Measurements from ENCODE around the gene UQCR10. TPM values are rescaled to one million over a fixed set of nuclear protein-coding genes. Genes with fewer than 3 reads are reported as not detected.
A peak's percentile ranks its signal among the peaks of the same experiment; 100 is the strongest.

Gene UQCR10
- total RNA-seq, 4 donors from 2014 or later = 33.6 to 85.7 (median 66.8) TPM

- TF ChIP-seq EP300 (IDR thresholded peaks at IDR 0.05) = no peak
- TF ChIP-seq POLR2A (IDR thresholded peaks at IDR 0.05) = no peak
- no peak for TF ChIP-seq CTCF (IDR thresholded peaks at IDR 0.05)
- no peak for TF ChIP-seq POLR2AphosphoS5 (IDR thresholded peaks at IDR 0.05)
- no peak overlapping the region for H3K27ac ChIP-seq
- no peak overlapping the region for H3K4me3 ChIP-seq
- H3K36me3 ChIP-seq = peaks cover 16% of the 10 kb centered on the region
- H3K9me3 ChIP-seq = no peaks in the 10 kb centered on the region
- H3K4me1 ChIP-seq = peaks cover 18% of the 10 kb centered on the region
- no peak for DNase-seq (ENCODE audit: low spot score in 2 of 2)
- WGBS = 40% methylated on average over 5 of the region's 5 CpGs
- H3K27me3 ChIP-seq = no peaks in the 10 kb centered on the region
Measured at GRCh38 chr22:29772170-29772641, 5.0 kb downstream of the UQCR10 start.

- Histone ChIP-seq H3K9me3 (no peaks in the 10 kb centered on the region), H3K27me3 (no peaks in the 10 kb centered on the region), H3K36me3 (peaks cover 16% of the 10 kb centered on the region), H3K4me3 (no peak overlapping the region), H3K27ac (peak overlapping the region; percentile 48), H3K4me1 (peaks cover 12% of the 10 kb centered on the region)
- WGBS = 50% methylated on average over 2 of the region's 2 CpGs
- no peak for TF ChIP-seq EP300 (IDR thresholded peaks at IDR 0.05)
- no peak for TF ChIP-seq POLR2AphosphoS5 (IDR thresholded peaks at IDR 0.05)
- no peak for TF ChIP-seq CTCF (IDR thresholded peaks at IDR 0.05)
- TF ChIP-seq POLR2A (IDR thresholded peaks at IDR 0.05) = no peak
- no peak for DNase-seq (ENCODE audit: low spot score in 2 of 2)
Measured at GRCh38 chr22:29773233-29773632, 6.1 kb downstream of the UQCR10 start.

DNA sequence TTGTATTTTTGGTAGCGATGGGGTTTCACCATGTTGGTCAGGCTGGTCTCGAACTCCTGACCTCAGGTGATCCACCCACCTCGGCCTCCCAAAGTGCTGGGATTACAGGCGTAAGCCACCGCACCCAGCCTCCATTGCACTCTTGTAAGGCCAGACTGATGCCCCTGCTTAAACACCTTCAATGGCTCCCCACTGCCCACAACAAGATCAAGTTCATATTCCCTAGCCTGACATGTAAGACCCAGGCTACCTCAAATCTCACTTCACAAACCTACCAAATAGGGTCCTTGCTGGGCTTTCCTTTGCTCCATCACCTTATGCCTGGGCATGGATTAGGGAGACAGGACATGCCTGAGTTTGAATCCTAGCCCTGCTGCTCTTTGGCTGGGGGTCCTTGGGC is 13.1 kb downstream of the UQCR10 start:
- Histone ChIP-seq H3K9me3 (no peaks in the 10 kb centered on the region), H3K4me3 (no peak overlapping the region), H3K27me3 (no peaks in the 10 kb centered on the region), H3K36me3 (no peaks in the 10 kb centered on the region), H3K4me1 (peaks cover 37% of the 10 kb centered on the region), H3K27ac (no peak overlapping the region)
- WGBS = 90% methylated on average over 5 of the region's 5 CpGs
- no peak for DNase-seq (ENCODE audit: low spot score in 2 of 2)
- TF ChIP-seq CTCF (IDR thresholded peaks at IDR 0.05) (no peak), POLR2A (IDR thresholded peaks at IDR 0.05) (no peak), EP300 (IDR thresholded peaks at IDR 0.05) (no peak), POLR2AphosphoS5 (IDR thresholded peaks at IDR 0.05) (no peak)

DNA sequence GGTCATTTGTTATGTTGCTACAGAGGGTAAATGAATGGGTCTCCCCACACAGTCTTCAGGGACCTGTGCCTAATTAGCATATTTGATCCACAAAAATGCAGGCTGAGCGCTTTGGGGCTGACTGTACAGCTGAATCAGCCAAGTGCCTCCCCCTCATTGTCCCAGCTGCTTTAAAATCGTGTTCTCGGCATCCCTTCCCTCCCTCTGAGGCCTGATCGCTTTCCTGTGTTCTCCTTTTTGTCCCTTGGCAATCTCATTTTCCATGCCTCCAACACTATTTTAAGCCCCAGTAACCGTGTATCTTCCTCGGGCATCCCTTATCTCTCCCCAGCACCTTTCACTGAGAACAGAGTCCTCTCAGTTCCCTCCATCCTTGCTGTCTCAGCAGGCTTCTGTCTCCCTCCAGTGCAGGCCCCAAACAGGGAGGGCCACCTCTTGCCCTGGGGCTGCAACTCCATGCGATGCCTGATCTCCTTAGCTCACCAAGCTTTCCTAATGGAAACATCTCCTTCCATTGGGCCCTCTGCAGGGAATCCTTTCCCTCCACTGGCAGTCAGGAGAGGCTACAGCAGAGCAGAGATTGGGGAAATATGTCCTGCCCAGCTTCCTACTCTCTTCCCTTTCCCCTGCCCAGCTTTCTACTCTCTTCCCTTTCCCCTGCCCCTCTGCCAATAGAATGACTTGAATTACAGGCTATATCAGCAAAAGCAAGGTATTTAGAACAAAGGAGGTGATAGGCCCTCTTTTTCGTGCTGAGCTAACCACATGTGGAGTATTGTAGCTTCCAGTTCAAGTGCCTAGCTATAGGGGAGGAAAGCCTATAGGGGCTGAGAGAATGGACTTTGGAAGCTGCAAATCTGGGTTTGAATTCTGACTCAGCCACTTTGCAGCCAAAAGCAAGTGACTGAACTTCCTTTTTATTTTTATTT is 13.8 kb downstream of the UQCR10 start:
- no peaks in the 10 kb centered on the region for H3K9me3 ChIP-seq
- H3K27me3 ChIP-seq = no peaks in the 10 kb centered on the region
- TF ChIP-seq CTCF (IDR thresholded peaks at IDR 0.05) = no peak
- no peak for TF ChIP-seq POLR2A (IDR thresholded peaks at IDR 0.05)
- no peak for TF ChIP-seq EP300 (IDR thresholded peaks at IDR 0.05)
- TF ChIP-seq POLR2AphosphoS5 (IDR thresholded peaks at IDR 0.05) = no peak
- H3K36me3 ChIP-seq = no peaks in the 10 kb centered on the region
- DNase-seq (ENCODE audit: low spot score in 2 of 2) = no peak
- H3K4me3 ChIP-seq = no peak overlapping the region
- 52% methylated on average over 8 of the region's 8 CpGs for WGBS
- H3K27ac ChIP-seq = peak overlapping the region; percentile 71
- H3K4me1 ChIP-seq = peaks cover 39% of the 10 kb centered on the region

DNA sequence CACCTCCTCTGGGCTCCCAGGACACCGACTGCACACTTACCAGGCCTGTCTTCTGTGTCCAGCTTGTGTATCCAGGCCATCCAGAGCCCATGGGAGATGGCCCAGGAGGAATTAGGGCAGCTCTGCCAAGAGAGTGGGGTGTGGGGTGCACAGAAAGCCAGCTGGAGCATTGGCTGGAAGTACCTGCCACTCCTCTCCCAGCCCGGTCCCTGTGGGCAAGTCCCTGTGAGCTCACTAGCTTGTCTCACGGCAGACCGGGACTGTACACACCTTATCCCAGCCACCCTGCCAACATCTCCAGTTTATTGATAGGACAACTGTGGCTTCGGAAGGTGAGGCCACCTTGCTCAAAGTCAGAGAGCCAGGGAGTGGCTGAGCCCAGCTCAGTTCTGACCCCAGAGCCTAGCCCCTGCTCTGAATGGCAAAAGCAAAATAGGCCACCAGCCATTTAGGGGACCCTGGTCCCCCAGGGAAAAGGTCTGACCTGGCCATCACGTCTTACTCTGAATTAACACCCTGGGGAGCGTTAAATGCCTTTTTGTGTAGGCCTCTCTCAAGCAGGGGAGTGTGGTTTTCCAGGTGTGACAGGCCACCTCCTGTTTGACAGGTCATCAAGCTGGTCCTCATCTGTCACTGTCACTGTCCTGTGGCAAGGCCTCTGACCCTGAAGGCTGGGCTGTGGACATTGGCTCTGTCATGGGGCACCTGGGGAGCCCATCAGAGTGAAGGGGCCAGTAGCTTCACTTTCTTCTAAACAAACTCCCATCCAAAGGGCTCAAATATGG is 15.1 kb downstream of the UQCR10 start:
- no peak overlapping the region for H3K4me3 ChIP-seq
- peaks cover 40% of the 10 kb centered on the region for H3K4me1 ChIP-seq
- peak overlapping the region; percentile 71 for H3K27ac ChIP-seq
- no peaks in the 10 kb centered on the region for H3K36me3 ChIP-seq
- no peak for DNase-seq (ENCODE audit: low spot score in 2 of 2)
- 44% methylated on average over 6 of the region's 7 CpGs for WGBS
- H3K9me3 ChIP-seq = no peaks in the 10 kb centered on the region
- H3K27me3 ChIP-seq = no peaks in the 10 kb centered on the region
- TF ChIP-seq POLR2A (IDR thresholded peaks at IDR 0.05) (no peak), CTCF (IDR thresholded peaks at IDR 0.05) (no peak), EP300 (IDR thresholded peaks at IDR 0.05) (no peak), POLR2AphosphoS5 (IDR thresholded peaks at IDR 0.05) (no peak)

All from suprapubic skin (tissue), 4 donors.